Upper lobe of left lung (tissue), 6 donors: ENCODE data around the gene RTL10. TPM values are rescaled to one million over a fixed set of nuclear protein-coding genes. Genes with fewer than 3 reads are reported as not detected.

ENCODE experiments used
- ATAC-seq, 2 donors: fragments of 200-7000 bp; cut with Tn5 transposase; one replicate each; pipeline ENCODE4 v1.9.1; 2022; ENCODE audit warnings: mild to moderate bottlenecking in 2 of 2, moderate library complexity in 2 of 2; ENCODE audit not compliant: low FRiP score in 2 of 2
- DNase-seq, 2 donors: peaks; one replicate each; pipeline ENCODE4 v3.0.0-alpha.2; 2019 to 2020
- H3K27ac ChIP-seq, 4 donors: fragments of 200-600 bp; sonication (generic); one replicate each; pipeline ENCODE4 v1.5.1; 2016 to 2019
- H3K27me3 ChIP-seq, 4 donors: fragments of 200-600 bp; sonication (generic); one replicate each; pipeline ENCODE4 v1.5.1; 2017 to 2019
- H3K36me3 ChIP-seq, 4 donors: fragments of 200-600 bp; sonication (generic); one replicate each; pipeline ENCODE4 v1.5.1; 2016 to 2019
- H3K4me1 ChIP-seq, 4 donors: fragments of 200-600 bp; sonication (generic); one replicate each; pipeline ENCODE4 v1.5.1; 2018 to 2019
- H3K4me3 ChIP-seq, 4 donors: fragments of 200-600 bp; sonication (generic); one replicate each; pipeline ENCODE4 v1.5.1; 2017 to 2019; ENCODE audit warnings: mild to moderate bottlenecking in 2 of 4, moderate library complexity in 1 of 4
- H3K9me3 ChIP-seq, 4 donors: fragments of 200-600 bp; sonication (generic); one replicate each; pipeline ENCODE4 v1.5.1; 2018 to 2019
- CTCF ChIP-seq, 6 experiments: fragments of 450-650 bp in 4 of 6; fragments of 200-600 bp in 2 of 6; sonication (generic) in 2 of 6; IDR thresholded peaks; one replicate each; pipeline ENCODE4 v1.5.1; 2016 to 2019; ENCODE audit warnings: antibody characterized with exemption in 6 of 6
- EP300 ChIP-seq, 4 donors: sonication (generic); formaldehyde crosslinking; IDR thresholded peaks; one replicate each; pipeline ENCODE4 v1.5.1; 2017; ENCODE audit warnings: antibody characterized with exemption in 4 of 4, control low read depth in 2 of 4
- POLR2A ChIP-seq, 4 donors: fragments of 450-650 bp; IDR thresholded peaks; one replicate each; pipeline ENCODE4 v1.5.1; 2016 to 2017; ENCODE audit warnings: antibody characterized with exemption in 4 of 4, mild to moderate bottlenecking in 2 of 4
- POLR2AphosphoS5 ChIP-seq, 2 donors: sonication (generic); formaldehyde crosslinking; IDR thresholded peaks; one replicate each; pipeline ENCODE4 v1.5.1; 2017; ENCODE audit warnings: antibody characterized with exemption in 2 of 2
- WGBS, 2 donors: methylation state at CpG; one replicate each; pipeline ENCODE4 v1.1.5; 2017 to 2018; 5-methylcytosine and 5-hydroxymethylcytosine counted together
- total RNA-seq, 6 donors: library from RNA; depleted of rRNA in 4 of 6; stranded (reverse); fragments of >200 nt in 4 of 6; gene quantifications; one replicate each; pipeline versions ENCODE4 v1.1.0 to v1.2.1, GENCODE V29; 2016 to 2021
- donor health status: DM: no; HTN: no; CAD: no; lungs with moderate emphysema.
- donor health status: DM: no; HTN: yes; CAD: no; lungs with severe emphysema.

RTL10 gene
- total RNA-seq, 6 donors from 2014 or later: 16.4 to 27.4 (median 24.1) TPM

GRCh38 chr22:19806213-19807160 lies 48.2 kb downstream of the RTL10 start:
- ATAC-seq: peak; percentile 35 to 59
- H3K36me3 ChIP-seq: peaks cover 0 to 4% (median 0%) of the 10 kb centered on the region in 4 donors
- H3K4me1 ChIP-seq: peaks cover 0 to 9% (median 4%) of the 10 kb centered on the region in 4 donors
- DNase-seq: peak; percentile 81 to 92
- no peak overlapping the region for H3K27ac ChIP-seq
- H3K27me3 ChIP-seq: no peaks in the 10 kb centered on the region
- TF ChIP-seq POLR2A (IDR thresholded peaks at IDR 0.05) (no peak), POLR2AphosphoS5 (IDR thresholded peaks at IDR 0.05) (no peak), EP300 (IDR thresholded peaks at IDR 0.05) (peak in 1 of 4 donors; percentile 9)
- H3K9me3 ChIP-seq: no peaks in the 10 kb centered on the region
- no peak overlapping the region for H3K4me3 ChIP-seq
- 65 to 75% methylated on average over 26 to 38 of the region's 38 CpGs for WGBS, 2 donors

- 83 to 98% methylated on average over 8 of the region's 8 CpGs for WGBS, 2 donors
- no peak overlapping the region for H3K4me3 ChIP-seq
These were observed 48.9 kb downstream of the RTL10 start for GRCh38 chr22:19805821-19806212.

More at GRCh38 chr22:19805821-19806212, 48.9 kb downstream of the RTL10 start:
- no peak overlapping the region for H3K27ac ChIP-seq
- DNase-seq (peak in 1 of 2 donors; percentile 50), ATAC-seq (no peak)
- H3K36me3 ChIP-seq: peaks cover 0 to 4% (median 0%) of the 10 kb centered on the region in 4 donors
- TF ChIP-seq POLR2A (IDR thresholded peaks at IDR 0.05): no peak
- TF ChIP-seq CTCF (IDR thresholded peaks at IDR 0.05): no peak
- no peak for TF ChIP-seq EP300 (IDR thresholded peaks at IDR 0.05)
- H3K27me3 ChIP-seq: no peaks in the 10 kb centered on the region
- H3K9me3 ChIP-seq: no peaks in the 10 kb centered on the region
- H3K4me1 ChIP-seq: peaks cover 0 to 9% (median 4%) of the 10 kb centered on the region in 4 donors

Other genes starting within 250 kb of the RTL10 start
- 10 to 100 TPM in 5 of 6 donors, 1 to 10 TPM in 1; 6.0 to 30.0 (median 17.1) TPM for gene SEPTIN5, start 140.4 kb downstream of the RTL10 start, total RNA-seq
- gene GP1BB, start 131.3 kb downstream of the RTL10 start, total RNA-seq: 10 to 100 TPM in 1 of 6 donors, 1 to 10 TPM in 5; 1.5 to 23.7 (median 6.6) TPM
- gene TBX1, start 94.1 kb downstream of the RTL10 start, total RNA-seq: 10 to 100 TPM in 2 of 6 donors, 1 to 10 TPM in 4; 1.0 to 12.2 (median 5.4) TPM
- gene GNB1L, start within 50 bp of the RTL10 start, total RNA-seq: 10 to 100 TPM in 1 of 6 donors, 1 to 10 TPM in 4, under 1 TPM in 1; 0.78 to 11.1 (median 6.8) TPM
- 100 to 1,000 TPM; 136 to 475 (median 272) TPM for gene COMT, start 86.9 kb upstream of the RTL10 start, total RNA-seq
- 10 to 100 TPM; 29.6 to 78.6 (median 49.3) TPM for gene TXNRD2, start 86.9 kb upstream of the RTL10 start, total RNA-seq
- gene ARVCF, start 161.9 kb upstream of the RTL10 start, total RNA-seq: 10 to 100 TPM; 18.5 to 54.5 (median 22.8) TPM
- 10 to 100 TPM; 33.9 to 94.3 (median 55.0) TPM for gene TANGO2, start 166.2 kb upstream of the RTL10 start, total RNA-seq
- 10 to 100 TPM; 27.7 to 95.3 (median 33.1) TPM for gene DGCR8, start 225.4 kb upstream of the RTL10 start, total RNA-seq